GM21825 (cell line): Measurements from ENCODE around the gene RAB4A.

Experiments used
- ATAC-seq: cut with Tn5 transposase; IDR thresholded peaks from one replicate; pipeline ENCODE4 v1.9.1; 2021; ENCODE audit warnings: mild to moderate bottlenecking, moderate library complexity; ENCODE audit not compliant: unreplicated experiment

RAB4A gene, protein sequence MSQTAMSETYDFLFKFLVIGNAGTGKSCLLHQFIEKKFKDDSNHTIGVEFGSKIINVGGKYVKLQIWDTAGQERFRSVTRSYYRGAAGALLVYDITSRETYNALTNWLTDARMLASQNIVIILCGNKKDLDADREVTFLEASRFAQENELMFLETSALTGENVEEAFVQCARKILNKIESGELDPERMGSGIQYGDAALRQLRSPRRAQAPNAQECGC

GRCh38 chr1:229270547-229271447, at the start of gene RAB4A:
TSS of gene RAB4A (plus strand) at chr1:229271111. CDS start at chr1:229271340, 229 bp downstream.
- peak; percentile 89 for ATAC-seq

- ATAC-seq = no peak
These were observed 48.8 kb upstream of the RAB4A start for GRCh38 chr1:229222081-229222480.

DNA sequence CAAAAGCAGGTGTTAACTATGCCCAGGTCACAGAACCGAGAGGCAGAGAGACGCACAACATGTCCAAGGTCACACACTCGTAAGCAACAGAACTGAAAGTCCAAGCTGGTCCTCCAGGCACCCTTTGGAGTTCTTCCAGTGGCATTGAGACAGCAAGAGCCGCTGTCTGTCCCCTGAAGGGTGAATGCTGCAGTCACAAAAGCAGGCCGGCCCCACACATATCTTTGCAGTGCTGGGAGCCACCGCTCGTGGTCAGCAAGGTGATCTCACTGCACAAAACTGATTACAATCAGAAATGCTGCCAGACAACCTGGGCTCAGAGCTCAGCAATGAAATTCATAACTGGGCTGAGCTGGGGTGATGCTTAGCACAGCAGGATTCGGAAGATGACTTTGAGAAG, 47.4 kb upstream of the RAB4A start:
- no peak for ATAC-seq

DNA sequence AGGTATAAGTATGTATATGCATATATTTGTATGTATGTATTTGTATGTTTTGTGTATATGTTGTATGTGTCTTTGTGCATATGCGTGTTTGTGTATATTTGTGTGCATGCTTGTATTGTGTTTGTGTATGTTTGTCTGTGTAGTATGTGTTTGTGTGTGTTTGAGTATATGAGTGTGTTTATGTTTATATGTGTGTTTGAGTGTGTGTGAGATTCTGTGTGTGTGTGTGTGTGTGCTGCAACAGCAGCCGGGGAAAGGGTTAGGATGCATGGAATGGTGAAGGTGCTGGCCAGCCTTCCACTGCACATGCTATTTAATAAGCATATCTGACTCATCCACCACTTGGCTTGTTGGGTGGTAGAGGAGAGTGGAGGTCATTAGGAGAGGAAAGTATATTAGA, 46.6 kb upstream of the RAB4A start:
- no peak for ATAC-seq

DNA sequence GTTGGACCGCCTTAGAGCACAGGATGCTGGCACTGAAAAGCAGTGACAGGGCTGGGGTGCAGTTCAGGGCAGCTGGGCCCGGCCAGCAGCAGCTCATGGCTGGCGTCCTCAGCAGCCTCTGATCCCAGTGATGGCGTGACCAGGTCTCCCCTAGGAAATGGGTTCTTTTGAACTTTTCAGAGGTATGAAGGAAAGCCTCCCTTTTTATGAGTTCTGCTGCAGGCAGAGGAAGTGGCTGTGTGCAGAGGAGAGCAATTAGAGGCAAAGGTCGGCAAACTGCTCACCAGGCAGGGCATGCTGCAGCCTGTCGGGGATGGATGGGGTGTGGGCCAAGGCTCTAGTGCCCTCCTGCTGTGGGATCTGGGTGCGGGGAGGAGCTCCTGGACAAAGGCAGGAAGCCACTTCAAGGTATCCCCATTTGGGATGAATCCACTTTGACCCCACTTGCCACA, 45.6 kb upstream of the RAB4A start:
- ATAC-seq = no peak

DNA sequence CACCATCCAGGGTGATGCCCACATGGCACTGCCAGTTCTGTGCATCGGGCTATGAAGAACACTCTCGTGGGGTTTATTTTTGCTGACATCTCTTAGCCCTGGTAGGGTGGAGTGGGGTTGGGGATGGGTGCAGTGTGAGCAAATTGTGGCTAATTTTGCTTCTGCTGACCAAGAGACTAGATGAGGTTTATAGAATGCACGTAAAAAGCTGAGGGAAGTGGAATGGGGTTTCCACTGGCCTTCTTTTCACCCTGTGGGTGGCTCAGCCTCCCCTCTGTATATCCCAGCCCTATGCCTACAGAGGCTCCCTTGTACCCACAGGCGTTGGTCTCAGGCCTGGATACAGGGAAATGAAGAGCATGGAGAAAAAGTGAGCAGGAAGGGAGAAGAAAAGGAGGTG, 44.1 kb upstream of the RAB4A start:
- no peak for ATAC-seq

DNA sequence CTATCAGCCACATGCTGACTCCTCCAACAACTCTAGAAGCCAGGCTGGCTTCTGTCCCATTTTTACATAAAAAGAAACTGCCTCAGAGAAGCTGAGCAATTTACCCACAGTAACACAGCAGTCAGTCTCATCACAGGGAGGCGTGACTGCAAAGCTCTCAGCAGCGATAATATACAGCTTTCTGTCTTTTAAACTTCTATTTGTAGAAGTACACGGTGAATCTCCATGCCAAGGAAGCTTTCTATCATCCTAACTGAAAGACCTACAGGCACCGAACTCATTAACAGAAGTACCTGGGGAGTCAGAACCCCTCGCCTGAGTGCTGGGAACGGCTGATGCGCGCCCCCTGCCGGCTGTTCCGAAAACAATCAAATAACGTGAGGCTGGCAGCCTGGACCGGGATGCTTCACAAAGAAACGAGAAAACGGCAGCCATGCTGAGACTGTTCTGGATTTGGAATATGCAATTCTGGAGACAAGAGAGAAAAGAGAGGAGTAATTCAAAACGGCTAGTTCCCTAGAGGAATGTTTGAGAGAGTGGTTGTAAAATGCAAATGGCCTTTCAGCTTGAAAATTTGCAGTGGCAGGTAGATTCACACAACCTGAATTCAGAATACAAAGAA, 43.5 kb upstream of the RAB4A start:
- no peak for ATAC-seq

DNA sequence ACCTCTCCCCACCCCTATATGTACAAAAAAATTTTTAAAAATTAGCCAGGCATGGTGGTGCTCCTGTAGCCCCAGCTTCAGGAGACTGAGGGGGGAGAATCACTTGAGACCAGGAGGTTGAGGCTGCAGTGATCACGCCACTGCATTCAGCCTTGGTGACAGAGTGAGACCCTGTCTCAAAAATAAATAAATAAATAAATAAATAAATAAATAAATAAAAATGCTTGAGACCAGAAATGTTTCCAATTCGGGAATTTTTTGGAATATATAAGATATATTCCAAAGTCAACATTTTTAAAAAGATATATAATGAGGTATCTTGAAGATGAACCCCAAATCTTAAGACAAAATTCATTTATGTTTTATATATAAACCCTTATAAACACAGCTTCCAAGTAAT, 42.4 kb upstream of the RAB4A start:
- no peak for ATAC-seq

- no peak for ATAC-seq
These were observed 41.7 kb upstream of the RAB4A start for GRCh38 chr1:229229137-229229720.

DNA sequence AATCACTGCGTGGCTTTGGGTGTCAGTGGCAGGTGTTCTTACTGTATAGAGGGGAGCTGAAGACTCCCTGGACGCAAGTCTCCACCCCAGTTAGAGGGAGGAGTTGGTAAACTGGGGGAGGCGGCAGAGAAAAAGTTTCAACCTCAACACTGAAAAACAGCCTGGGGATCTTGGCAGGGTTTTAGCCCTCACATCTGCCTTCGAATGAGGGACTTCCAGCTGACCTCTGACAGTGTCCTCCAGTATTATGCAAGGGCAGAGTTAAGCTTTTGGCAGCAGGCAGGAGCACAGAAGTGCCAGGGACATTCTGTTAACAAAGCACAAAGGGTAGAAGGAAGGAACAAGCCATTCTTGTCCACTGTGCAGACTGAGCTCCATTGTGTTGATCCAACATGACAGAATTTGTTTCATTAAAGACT, 41.2 kb upstream of the RAB4A start:
- no peak for ATAC-seq

GRCh38 chr1:229230140-229230892, 40.6 kb upstream of the RAB4A start:
- ATAC-seq = no peak

DNA sequence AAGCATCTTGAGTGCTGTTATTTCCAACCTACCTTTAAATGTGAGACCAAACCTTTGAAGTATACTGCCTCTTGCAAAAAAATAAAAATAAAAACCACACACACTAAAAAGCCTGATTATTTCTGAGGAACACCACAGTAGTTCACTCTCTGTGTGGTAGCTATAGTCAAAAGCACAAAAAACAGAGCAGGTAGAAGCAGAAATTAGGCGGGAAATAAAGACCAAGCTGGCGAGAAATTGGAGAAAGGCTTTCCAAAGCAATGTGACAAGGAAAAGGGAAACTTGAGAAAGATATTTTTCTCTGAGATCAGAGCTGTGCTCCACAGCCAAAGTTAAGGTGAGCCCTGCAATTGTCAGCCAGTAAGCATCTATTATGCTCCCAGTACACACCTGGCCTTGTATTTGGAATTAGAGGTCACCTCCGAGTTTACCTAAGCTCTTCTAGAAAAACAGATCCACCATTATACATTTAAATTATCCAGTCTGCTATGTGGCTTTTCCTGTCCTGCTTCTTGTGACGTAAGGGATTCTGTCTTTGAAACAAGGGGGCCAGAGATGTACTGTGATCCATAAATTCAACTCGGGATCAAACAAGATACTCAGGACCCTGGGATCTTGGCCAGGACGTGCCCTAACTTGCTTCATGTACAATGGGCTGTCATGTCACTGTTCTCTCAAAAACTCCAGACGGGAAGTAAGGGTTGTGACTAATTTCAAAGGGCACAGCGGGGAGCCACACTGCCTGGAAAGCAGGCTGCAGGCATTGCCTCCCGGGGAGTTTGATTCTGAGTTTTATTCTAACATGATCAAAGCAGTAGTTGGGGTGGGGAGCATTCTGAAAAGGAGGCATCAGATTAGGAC, 39.8 kb upstream of the RAB4A start:
- no peak for ATAC-seq

- no peak for ATAC-seq
These were observed 39.2 kb upstream of the RAB4A start for GRCh38 chr1:229231754-229232119.

- ATAC-seq = no peak
These were observed 35.9 kb upstream of the RAB4A start for GRCh38 chr1:229234870-229235472.

GRCh38 chr1:229237320-229237719, 33.6 kb upstream of the RAB4A start:
- ATAC-seq = no peak

GRCh38 chr1:229238231-229238630, 32.7 kb upstream of the RAB4A start:
- no peak for ATAC-seq

GRCh38 chr1:229238674-229239415, 32.1 kb upstream of the RAB4A start:
- no peak for ATAC-seq

- no peak for ATAC-seq
These were observed 30.4 kb upstream of the RAB4A start for GRCh38 chr1:229240532-229240931.

DNA sequence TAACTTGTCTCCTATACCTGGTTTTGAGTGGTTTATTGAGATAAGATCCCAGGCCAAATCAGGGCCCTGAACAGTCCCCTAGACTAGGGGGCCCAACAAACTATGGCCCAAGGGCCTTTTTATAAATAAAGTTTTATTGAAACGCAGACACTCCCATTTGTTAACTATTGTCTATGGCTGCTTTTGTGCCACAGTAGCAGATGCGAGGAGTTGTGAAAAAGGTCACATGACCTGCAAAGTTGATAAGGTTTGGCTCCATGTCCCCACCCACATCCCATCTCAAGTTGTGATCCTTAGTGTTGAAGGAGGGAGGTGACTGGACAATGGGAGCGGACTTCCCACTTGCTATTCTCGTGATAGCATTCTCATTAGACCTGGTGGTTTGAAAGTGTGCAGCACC, 29.5 kb upstream of the RAB4A start:
- no peak for ATAC-seq
